ENCODE data around the gene HK2. TPM values are rescaled to one million over a fixed set of nuclear protein-coding genes. Genes with fewer than 3 reads are reported as not detected.
A peak's percentile ranks its signal among the peaks of the same experiment; 100 is the strongest.

Gene HK2
- total and polyA plus RNA-seq, 2 experiments from 2014 or later, result 24.2 to 25.3 TPM

GRCh38 chr2:74876081-74876886 lies 42.4 kb downstream of the HK2 start:
- 28 to 30% methylated on average over 13 of the region's 13 CpGs for WGBS, 2 experiments (ENCODE audit: low coverage in 1 of 2, low lambda C conversion rate in 2 of 2, missing lambda C conversion rate in 2 of 2)
- H2AFZ ChIP-seq, result no peak overlapping the region
- in situ Hi-C loops (cut with MboI), result no loop called here
- peaks cover 17% of the 10 kb centered on the region for H3K79me2 ChIP-seq (ENCODE audit: insufficient read depth)
- no peaks in the 10 kb centered on the region for H4K20me1 ChIP-seq (ENCODE audit: insufficient read depth)
- TF ChIP-seq EZH2 (IDR thresholded peaks at IDR 0.05; ENCODE audit: insufficient read depth, poor library complexity, severe bottlenecking), result no peak
- no peak for TF ChIP-seq EZH2phosphoT487 (IDR thresholded peaks at IDR 0.05; ENCODE audit: insufficient read depth, low read depth)
- no peaks in the 10 kb centered on the region for H3K27me3 ChIP-seq (replicated peaks; ENCODE audit: insufficient read depth)
- no peak overlapping the region for H3K4me3 ChIP-seq
- peaks cover 50% of the 10 kb centered on the region; the same call in 1 of the 2 replicates for H3K36me3 ChIP-seq (ENCODE audit: low read depth)
- peak overlapping the region; percentile 71 for H3K9ac ChIP-seq
- H3K4me1 ChIP-seq (ENCODE audit: insufficient read depth), result peaks cover 24% of the 10 kb centered on the region
- H3K9me3 ChIP-seq (ENCODE audit: low read depth), result no peaks in the 10 kb centered on the region
- peaks cover 29% of the 10 kb centered on the region for H3F3A ChIP-seq (ENCODE audit: insufficient read depth)
- DNase-seq, result peak; percentile 85
- H3K4me2 ChIP-seq (ENCODE audit: unreplicated experiment), result no peak overlapping the region
- no peaks in the 10 kb centered on the region for H3K9me2 ChIP-seq (ENCODE audit: insufficient read depth)
- H3K27ac ChIP-seq, result peak overlapping the region; percentile 94

DNA sequence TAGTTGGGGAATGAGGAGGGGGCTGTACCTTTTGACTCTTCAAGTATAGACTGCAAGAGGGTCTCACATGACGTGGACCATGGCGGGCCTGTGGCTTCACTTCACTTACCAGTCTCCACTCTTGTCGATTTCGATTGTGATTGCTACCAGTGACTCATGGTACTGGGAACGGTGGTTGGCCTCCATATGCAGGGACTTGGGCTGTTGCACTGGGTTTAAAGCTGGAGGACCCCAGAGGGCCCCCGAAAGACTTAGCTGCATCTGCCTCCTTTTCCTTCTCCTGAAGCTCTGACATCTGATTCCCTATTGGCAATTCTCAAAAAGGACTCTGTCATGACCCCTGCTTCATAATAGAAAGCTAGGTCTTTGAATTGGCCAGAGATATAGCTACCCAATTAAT lies 43.4 kb downstream of the HK2 start:
- Histone ChIP-seq H3K27me3 (replicated peaks; ENCODE audit: insufficient read depth) (no peaks in the 10 kb centered on the region), H3K9ac (no peak overlapping the region), H4K20me1 (ENCODE audit: insufficient read depth) (no peaks in the 10 kb centered on the region), H2AFZ (no peak overlapping the region), H3K36me3 (ENCODE audit: low read depth) (peaks cover 56% of the 10 kb centered on the region; the same call in 1 of the 2 replicates), H3K9me2 (ENCODE audit: insufficient read depth) (no peaks in the 10 kb centered on the region), H3K4me1 (ENCODE audit: insufficient read depth) (peaks cover 24% of the 10 kb centered on the region), H3K4me2 (ENCODE audit: unreplicated experiment) (no peak overlapping the region), H3K4me3 (no peak overlapping the region), H3K27ac (no peak overlapping the region), H3K9me3 (ENCODE audit: low read depth) (no peaks in the 10 kb centered on the region), H3F3A (ENCODE audit: insufficient read depth) (peaks cover 29% of the 10 kb centered on the region), H3K79me2 (ENCODE audit: insufficient read depth) (peaks cover 9% of the 10 kb centered on the region; the same call in 1 of the 2 replicates)
- in situ Hi-C loops (cut with MboI), result no loop called here
- DNase-seq, result no peak
- no peak for TF ChIP-seq EZH2 (IDR thresholded peaks at IDR 0.05; ENCODE audit: insufficient read depth, poor library complexity, severe bottlenecking)
- no peak for TF ChIP-seq EZH2phosphoT487 (IDR thresholded peaks at IDR 0.05; ENCODE audit: insufficient read depth, low read depth)
- WGBS, 2 experiments (ENCODE audit: low coverage in 1 of 2, low lambda C conversion rate in 2 of 2, missing lambda C conversion rate in 2 of 2), result 93 to 94% methylated on average over 6 of the region's 6 CpGs

GRCh38 chr2:74877781-74878433 lies 44.0 kb downstream of the HK2 start:
- Histone ChIP-seq H3K9me2 (ENCODE audit: insufficient read depth) (no peaks in the 10 kb centered on the region), H3K4me1 (ENCODE audit: insufficient read depth) (peaks cover 24% of the 10 kb centered on the region), H3K27ac (no peak overlapping the region), H3K36me3 (ENCODE audit: low read depth) (peaks cover 55% of the 10 kb centered on the region), H3K79me2 (ENCODE audit: insufficient read depth) (peaks cover 9% of the 10 kb centered on the region; the same call in 1 of the 2 replicates), H3K9me3 (ENCODE audit: low read depth) (no peaks in the 10 kb centered on the region), H2AFZ (no peak overlapping the region), H3F3A (ENCODE audit: insufficient read depth) (peaks cover 29% of the 10 kb centered on the region), H4K20me1 (ENCODE audit: insufficient read depth) (no peaks in the 10 kb centered on the region), H3K4me2 (ENCODE audit: unreplicated experiment) (no peak overlapping the region), H3K27me3 (replicated peaks; ENCODE audit: insufficient read depth) (no peaks in the 10 kb centered on the region), H3K4me3 (no peak overlapping the region), H3K9ac (no peak overlapping the region)
- in situ Hi-C loops (cut with MboI), result no loop called here
- TF ChIP-seq EZH2 (IDR thresholded peaks at IDR 0.05; ENCODE audit: insufficient read depth, poor library complexity, severe bottlenecking) (no peak), EZH2phosphoT487 (IDR thresholded peaks at IDR 0.05; ENCODE audit: insufficient read depth, low read depth) (no peak)
- 86 to 90% methylated on average over 4 of the region's 4 CpGs for WGBS, 2 experiments (ENCODE audit: low coverage in 1 of 2, low lambda C conversion rate in 2 of 2, missing lambda C conversion rate in 2 of 2)
- DNase-seq, result no peak

DNA sequence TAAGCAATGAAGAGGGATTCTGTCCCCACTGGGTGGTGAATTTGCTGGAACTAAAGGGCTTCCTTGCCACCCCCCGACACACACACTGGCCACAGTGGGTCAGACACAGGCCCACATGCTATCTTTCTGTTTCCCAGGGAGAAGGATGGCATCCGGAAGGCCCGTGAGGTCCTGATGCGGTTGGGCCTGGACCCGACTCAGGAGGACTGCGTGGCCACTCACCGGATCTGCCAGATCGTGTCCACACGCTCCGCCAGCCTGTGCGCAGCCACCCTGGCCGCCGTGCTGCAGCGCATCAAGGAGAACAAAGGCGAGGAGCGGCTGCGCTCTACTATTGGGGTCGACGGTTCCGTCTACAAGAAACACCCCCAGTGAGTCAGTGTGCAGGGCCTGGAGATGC lies 44.6 kb downstream of the HK2 start:
- 96 to 98% methylated on average over 19 to 20 of the region's 20 CpGs for WGBS, 2 experiments (ENCODE audit: low coverage in 1 of 2, low lambda C conversion rate in 2 of 2, missing lambda C conversion rate in 2 of 2)
- Histone ChIP-seq H3K79me2 (ENCODE audit: insufficient read depth) (0 out of 2 replicates have a peak, but pooled peaks cover 6% of the 10 kb centered on the region), H3K36me3 (ENCODE audit: low read depth) (peaks cover 57% of the 10 kb centered on the region), H3K4me3 (no peak overlapping the region), H3K27ac (no peak overlapping the region), H3K9ac (no peak overlapping the region), H3K27me3 (replicated peaks; ENCODE audit: insufficient read depth) (no peaks in the 10 kb centered on the region), H3K9me3 (ENCODE audit: low read depth) (no peaks in the 10 kb centered on the region), H3K4me1 (ENCODE audit: insufficient read depth) (peaks cover 24% of the 10 kb centered on the region), H3K9me2 (ENCODE audit: insufficient read depth) (no peaks in the 10 kb centered on the region), H2AFZ (no peak overlapping the region), H4K20me1 (ENCODE audit: insufficient read depth) (no peaks in the 10 kb centered on the region), H3F3A (ENCODE audit: insufficient read depth) (peaks cover 29% of the 10 kb centered on the region), H3K4me2 (ENCODE audit: unreplicated experiment) (no peak overlapping the region)
- TF ChIP-seq EZH2phosphoT487 (IDR thresholded peaks at IDR 0.05; ENCODE audit: insufficient read depth, low read depth) (no peak), EZH2 (IDR thresholded peaks at IDR 0.05; ENCODE audit: insufficient read depth, poor library complexity, severe bottlenecking) (no peak)
- no peak for DNase-seq
- in situ Hi-C loops (cut with MboI), result no loop called here

Data from GM23248 (cell line).